ENCODE measurements around the gene PHC2.

PHC2 gene

GRCh38 chr1:33369764-33370163 lies 61.1 kb downstream of the PHC2 start:
- DNase-seq (ENCODE audit: low spot score), result no peak

GRCh38 chr1:33369081-33369480 lies 61.8 kb downstream of the PHC2 start:
- DNase-seq (ENCODE audit: low spot score), result no peak

GRCh38 chr1:33368431-33368830 lies 62.5 kb downstream of the PHC2 start:
- no peak for DNase-seq (ENCODE audit: low spot score)

GRCh38 chr1:33367485-33368405 lies 63.1 kb downstream of the PHC2 start:
- peak; percentile 78 for DNase-seq (ENCODE audit: low spot score)

DNA sequence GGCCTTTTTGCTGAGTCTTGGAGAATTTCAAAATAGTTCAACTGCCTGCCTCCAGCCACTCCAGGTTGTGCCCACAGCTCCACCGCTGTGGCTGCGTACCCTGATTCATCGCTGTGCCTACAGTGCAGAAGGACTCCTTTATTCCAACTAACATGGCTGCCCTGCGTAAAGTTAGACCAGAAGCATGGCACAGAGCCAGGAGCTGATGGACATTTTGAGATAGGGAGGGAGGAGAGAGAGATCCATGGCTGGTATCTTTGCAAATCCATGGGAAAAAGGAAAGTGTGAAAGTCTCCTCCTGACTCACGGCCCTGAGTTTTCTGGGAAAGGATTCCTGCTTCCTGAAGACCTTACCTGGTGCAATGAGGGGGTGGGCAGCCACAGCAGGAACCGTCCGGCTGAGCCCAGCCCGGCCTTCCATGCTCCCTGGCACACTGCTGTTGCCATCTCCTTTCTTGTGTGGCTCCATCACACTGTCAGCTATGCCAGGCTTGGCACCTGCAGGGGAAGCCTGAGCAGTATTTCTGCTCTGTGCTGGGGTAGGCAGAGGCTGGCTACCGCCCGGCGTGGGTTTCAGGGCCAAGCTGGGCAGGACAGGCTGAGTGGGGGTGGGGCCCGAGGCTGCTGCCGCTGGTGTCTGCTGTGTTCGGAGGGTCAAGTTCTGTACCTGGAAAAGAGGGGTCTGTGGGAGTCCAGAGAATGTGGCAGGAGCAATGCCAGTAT lies 64.0 kb downstream of the PHC2 start:
- no peak for DNase-seq (ENCODE audit: low spot score)

GRCh38 chr1:33365560-33365997 lies 65.3 kb downstream of the PHC2 start:
- DNase-seq (ENCODE audit: low spot score), result no peak

DNA sequence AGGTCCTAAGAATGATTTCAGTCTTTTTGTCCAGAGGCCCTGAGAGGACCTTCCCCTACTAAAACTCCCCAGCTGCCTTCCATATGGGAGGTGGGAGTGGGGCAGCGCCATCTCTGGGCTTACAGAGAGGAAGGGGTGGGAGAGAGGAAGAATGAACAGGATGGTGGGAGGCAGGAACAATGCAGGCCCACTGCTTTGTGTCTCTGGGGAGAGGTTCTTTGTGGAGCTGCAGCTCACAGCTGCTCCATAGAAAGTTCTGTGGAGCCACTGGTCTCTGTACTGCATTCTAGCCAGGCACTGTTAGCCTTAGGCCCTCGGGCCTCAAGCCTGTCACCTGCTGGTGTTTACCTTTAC lies 66.4 kb downstream of the PHC2 start:
- DNase-seq (ENCODE audit: low spot score), result no peak

- no peak for DNase-seq (ENCODE audit: low spot score)
Observed at GRCh38 chr1:33363470-33363861, 67.4 kb downstream of the PHC2 start.

DNA sequence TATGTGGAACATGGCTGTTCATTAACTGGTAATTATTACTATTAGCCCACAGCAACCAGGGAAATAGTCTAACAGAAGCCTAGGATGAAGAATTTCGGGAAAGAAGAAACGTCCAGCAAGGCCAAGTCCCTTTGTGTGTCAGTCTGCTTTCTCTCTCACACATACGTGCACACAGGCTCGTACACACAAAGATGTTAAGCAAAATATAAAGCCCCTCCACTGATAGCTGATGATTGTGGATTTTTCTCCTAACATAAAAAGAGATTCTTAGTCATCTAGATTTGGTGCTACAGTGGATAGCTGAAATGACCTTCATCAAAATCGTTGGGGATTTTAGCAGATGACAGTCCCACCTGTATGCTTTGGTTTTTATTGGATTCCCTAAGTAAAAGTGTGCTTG lies 67.9 kb downstream of the PHC2 start:
- no peak for DNase-seq (ENCODE audit: low spot score)

DNA sequence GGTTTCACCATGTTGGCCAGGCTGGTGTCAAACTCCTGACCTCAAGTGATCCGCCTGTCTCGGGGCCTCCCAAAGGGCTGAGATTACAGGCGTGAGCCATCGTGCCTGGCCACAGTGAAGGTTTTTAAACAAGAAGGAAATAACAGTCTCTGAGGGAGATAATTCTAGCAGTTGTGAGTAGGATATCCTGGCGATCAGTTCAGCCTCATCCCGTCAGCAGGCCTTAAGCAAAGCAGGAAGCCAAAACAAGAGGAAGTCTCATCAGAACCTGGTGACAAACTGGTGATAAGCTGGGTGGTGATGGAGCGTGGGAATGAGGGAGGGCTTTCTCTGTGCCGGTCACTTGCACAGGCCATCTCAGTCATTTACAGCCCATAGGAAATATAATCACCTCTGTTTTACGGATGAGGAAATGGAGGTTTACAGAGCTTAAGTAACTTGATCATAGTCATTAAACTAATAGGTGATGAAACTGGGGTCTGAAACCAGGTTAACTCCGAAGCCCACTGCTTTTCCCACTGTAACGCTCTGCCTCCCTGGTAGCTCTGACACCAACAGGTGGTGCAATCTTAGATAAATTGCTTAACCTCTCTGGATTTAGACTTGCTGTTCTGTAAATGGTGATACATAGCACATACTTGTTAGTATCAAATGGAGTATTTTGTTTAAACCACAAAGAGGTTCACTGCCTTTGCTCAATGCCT lies 69.2 kb downstream of the PHC2 start:
- no peak for DNase-seq (ENCODE audit: low spot score)

GRCh38 chr1:33360367-33360766 lies 70.5 kb downstream of the PHC2 start:
- no peak for DNase-seq (ENCODE audit: low spot score)

DNA sequence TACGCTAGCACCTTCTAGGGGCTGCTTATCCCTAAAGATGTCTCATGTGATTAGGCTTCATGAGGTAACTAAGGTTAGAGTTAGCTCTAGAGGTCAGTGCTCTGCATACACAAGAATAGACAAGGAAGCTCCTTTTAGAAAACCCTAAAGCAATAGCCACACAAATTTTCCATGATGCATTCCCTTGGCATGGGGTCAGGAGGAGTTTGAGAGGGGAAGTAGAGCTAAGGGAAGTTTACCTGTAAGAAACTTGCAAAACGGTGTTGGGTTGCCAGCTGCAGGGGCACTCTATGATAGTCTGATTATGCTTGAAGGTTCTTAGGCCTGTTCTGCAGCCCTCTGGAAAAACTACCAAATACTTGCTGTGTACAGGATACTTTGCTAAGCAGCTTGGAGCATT lies 71.0 kb downstream of the PHC2 start:
- DNase-seq (ENCODE audit: low spot score), result no peak

- DNase-seq (ENCODE audit: low spot score), result no peak
Observed at GRCh38 chr1:33358795-33359503, 71.9 kb downstream of the PHC2 start.

DNA sequence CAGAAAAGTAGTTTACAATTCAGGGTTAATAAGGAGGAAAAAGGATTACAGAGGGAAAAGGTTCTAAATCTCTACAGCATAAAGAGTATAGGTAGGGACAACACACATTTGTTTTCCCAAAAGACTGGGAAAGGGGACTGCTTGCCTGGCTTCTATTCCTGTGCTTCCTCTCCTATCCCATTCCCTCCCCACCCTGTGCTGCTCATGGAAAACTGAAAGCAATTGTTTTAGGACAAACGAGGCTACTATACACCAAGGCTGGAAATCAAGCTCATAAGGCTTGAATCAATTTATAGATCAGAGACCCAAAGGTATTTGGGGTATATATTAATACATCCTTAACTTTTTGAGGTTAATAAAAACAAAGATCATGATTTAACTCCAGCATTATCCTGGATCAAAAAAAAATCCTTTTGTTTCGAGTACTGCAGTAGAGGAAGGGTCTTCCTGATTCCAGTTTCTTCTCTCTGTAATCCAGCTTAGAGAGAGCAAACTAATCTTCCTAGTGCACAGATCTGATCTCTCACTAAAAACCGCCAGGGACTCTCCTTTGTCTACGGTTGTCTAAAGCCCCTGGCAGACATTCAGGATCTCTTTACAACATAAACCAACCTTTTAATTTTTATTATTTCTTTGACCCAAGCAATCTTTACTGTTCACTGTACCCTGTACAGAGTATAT lies 72.6 kb downstream of the PHC2 start:
- no peak for DNase-seq (ENCODE audit: low spot score)

- no peak for DNase-seq (ENCODE audit: low spot score)
Observed at GRCh38 chr1:33357099-33357498, 73.8 kb downstream of the PHC2 start.

GRCh38 chr1:33354707-33355316 lies 76.1 kb downstream of the PHC2 start:
- DNase-seq (ENCODE audit: low spot score), result no peak

DNA sequence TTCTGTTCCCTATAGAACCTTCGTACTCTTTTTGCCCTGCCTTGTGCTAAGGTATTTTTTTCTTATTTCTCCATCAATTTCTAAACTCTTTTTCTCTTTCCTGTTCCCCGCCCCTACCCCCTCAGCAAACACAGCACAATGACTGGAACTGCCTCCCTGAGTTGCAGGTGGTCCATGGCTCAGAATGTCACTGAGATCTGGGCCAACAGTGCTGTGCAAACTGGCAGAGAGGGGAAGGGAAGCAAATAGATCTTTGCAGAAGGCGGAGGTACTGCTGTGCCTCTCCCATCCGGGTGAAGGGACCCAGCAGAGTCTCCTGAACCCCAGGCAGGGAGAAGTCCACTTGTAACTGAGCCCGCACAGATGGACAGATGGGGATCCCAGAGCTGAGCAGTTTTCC lies 77.4 kb downstream of the PHC2 start:
- no peak for DNase-seq (ENCODE audit: low spot score)

- DNase-seq (ENCODE audit: low spot score), result no peak
Observed at GRCh38 chr1:33351281-33351660, 79.6 kb downstream of the PHC2 start.

DNA sequence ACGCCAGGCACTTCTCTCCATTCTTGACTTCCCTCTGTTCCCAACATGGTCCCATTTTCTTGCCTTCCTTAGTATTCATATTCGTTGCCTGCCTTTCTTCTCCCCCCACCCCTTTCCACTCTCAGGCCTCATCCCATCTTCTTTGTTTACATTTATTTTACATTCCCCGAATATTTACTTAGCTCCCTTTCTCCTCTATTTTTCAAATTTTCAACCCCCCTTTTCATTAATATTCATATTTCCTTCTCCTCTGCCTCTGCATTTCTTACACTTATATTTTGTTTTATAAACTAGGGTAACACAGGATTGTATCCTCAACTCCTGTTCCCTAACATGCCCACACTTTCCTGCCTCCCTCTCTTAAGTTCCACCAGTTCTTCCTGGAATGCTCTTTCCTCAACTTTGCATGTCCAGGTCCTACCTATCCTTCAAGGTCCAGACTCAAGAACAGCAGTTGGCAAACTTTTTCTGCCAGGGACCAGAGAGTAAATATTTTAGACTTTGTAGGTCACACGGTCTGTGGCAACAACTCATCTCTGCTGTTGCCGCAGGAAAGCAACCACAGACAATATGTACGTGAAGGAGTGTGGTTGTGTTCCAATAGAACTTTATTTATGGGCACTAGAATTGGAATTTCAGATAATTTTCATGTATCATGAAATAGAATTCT lies 80.1 kb downstream of the PHC2 start:
- no peak for DNase-seq (ENCODE audit: low spot score)

- peak; percentile 91 for DNase-seq (ENCODE audit: low spot score)
Observed at GRCh38 chr1:33349778-33350610, 80.9 kb downstream of the PHC2 start.

Measured in LoVo (cell line).